SU-DHL-6 (cell line): ENCODE data around the gene EDIL3.

Experiments used
- H2AFZ ChIP-seq: fragments of 200-600 bp; sonication (generic); 2 replicates; pipeline ENCODE4 v1.6.1; 2014; ENCODE audit warnings: low read depth, mild to moderate bottlenecking, moderate library complexity, mixed read lengths, antibody characterized with exemption, low read length; ENCODE audit not compliant: severe bottlenecking
- H3F3A ChIP-seq: fragments of 200-600 bp; shearing (Covaris generic); 2 replicates; pipeline ENCODE4 v1.6.0; 2016; ENCODE audit warnings: antibody characterized with exemption, mild to moderate bottlenecking; ENCODE audit not compliant: insufficient read depth
- H3K27ac ChIP-seq: fragments of 200-600 bp; sonication (generic); 2 replicates; pipeline ENCODE4 v1.5.1; 2016; ENCODE audit warnings: low read depth, mild to moderate bottlenecking, low read length, moderate library complexity, mixed read lengths
- H3K27me3 ChIP-seq: fragments of 200-600 bp; sonication (generic), shearing (Covaris generic); 2 replicates; pipeline ENCODE4 v1.6.0; 2014; ENCODE audit warnings: mild to moderate bottlenecking, low read length
- H3K36me3 ChIP-seq: fragments of 200-600 bp; sonication (generic); 2 replicates; pipeline ENCODE4 v1.6.1; 2014; ENCODE audit warnings: mild to moderate bottlenecking, low read length, mixed read lengths
- H3K4me2 ChIP-seq: fragments of 300-600, 200-600 bp; shearing (Covaris generic), sonication (generic); 2 replicates; pipeline ENCODE4 v1.6.0; 2014; ENCODE audit warnings: low read length, low read depth, mild to moderate bottlenecking; ENCODE audit not compliant: poor library complexity, severe bottlenecking
- H3K4me3 ChIP-seq: fragments of 200-600 bp; sonication (generic); 2 replicates; pipeline ENCODE4 v1.5.1; 2014; ENCODE audit warnings: antibody characterized with exemption, low read length, mild to moderate bottlenecking, mixed read lengths; ENCODE audit not compliant: insufficient read depth, poor library complexity, severe bottlenecking
- H3K79me2 ChIP-seq: fragments of 200-600 bp; sonication (generic); 2 replicates; pipeline ENCODE4 v1.6.1; 2014; ENCODE audit warnings: mild to moderate bottlenecking, low read length, moderate library complexity; ENCODE audit not compliant: insufficient read depth
- H3K9ac ChIP-seq: fragments of 200-600 bp; sonication (generic); 2 replicates; pipeline ENCODE4 v1.7.0; 2014; ENCODE audit warnings: mild to moderate bottlenecking, low read length
- H3K9me2 ChIP-seq: fragments of 200-600 bp; sonication (generic); replicated peaks from 2 replicates; pipeline ENCODE4 v1.6.1; 2014; ENCODE audit warnings: low read length; ENCODE audit not compliant: insufficient read depth
- H3K9me3 ChIP-seq: fragments of 200-600 bp; sonication (generic); 2 replicates; pipeline ENCODE4 v1.6.1; 2014; ENCODE audit warnings: low read length, mixed read lengths; ENCODE audit not compliant: insufficient read depth
- H4K20me1 ChIP-seq: fragments of 200-600 bp; sonication (generic); 2 replicates; pipeline ENCODE4 v1.6.1; 2014; ENCODE audit warnings: low read depth, mild to moderate bottlenecking, antibody characterized with exemption, low read length, moderate library complexity, mixed read lengths
- CTCF ChIP-seq: fragments of 200-600 bp; sonication (generic); IDR thresholded peaks from one replicate; pipeline ENCODE4 v1.5.1; 2017; ENCODE audit warnings: antibody characterized with exemption, mild to moderate bottlenecking, low read length, moderate library complexity; ENCODE audit not compliant: insufficient read depth, poor library complexity, severe bottlenecking
- EZH2phosphoT487 ChIP-seq: fragments of 200-600 bp; sonication (generic), shearing (Covaris generic); conservative IDR thresholded peaks from 2 replicates; pipeline ENCODE4 v1.6.1; 2018; ENCODE audit warnings: mild to moderate bottlenecking, antibody characterized with exemption, low read length, moderate library complexity, mixed read lengths

The EDIL3 gene

GRCh38 chr5:84360056-84360455 is 24.6 kb downstream of the EDIL3 start:
- TF ChIP-seq CTCF, result no peak
- no peak for TF ChIP-seq EZH2phosphoT487
- Histone ChIP-seq H3K27me3 (no peaks in the 10 kb centered on the region), H3F3A (no peaks in the 10 kb centered on the region), H3K9me3 (no peaks in the 10 kb centered on the region), H3K4me3 (no peak overlapping the region), H4K20me1 (no peaks in the 10 kb centered on the region), H3K27ac (no peak overlapping the region), H3K9me2 (no peaks in the 10 kb centered on the region), H3K79me2 (no peaks in the 10 kb centered on the region), H3K4me2 (no peak overlapping the region), H3K36me3 (no peaks in the 10 kb centered on the region), H3K9ac (no peak overlapping the region), H2AFZ (no peak overlapping the region)

GRCh38 chr5:84354101-84354500 is 30.6 kb downstream of the EDIL3 start:
- H4K20me1 ChIP-seq, result no peaks in the 10 kb centered on the region
- no peak overlapping the region for H3K9ac ChIP-seq
- no peak for TF ChIP-seq EZH2phosphoT487
- TF ChIP-seq CTCF, result no peak
- H3K79me2 ChIP-seq, result no peaks in the 10 kb centered on the region
- no peaks in the 10 kb centered on the region for H3K9me3 ChIP-seq
- H3K4me3 ChIP-seq, result no peak overlapping the region
- H3F3A ChIP-seq, result no peaks in the 10 kb centered on the region
- H2AFZ ChIP-seq, result no peak overlapping the region
- no peak overlapping the region for H3K27ac ChIP-seq
- no peak overlapping the region for H3K4me2 ChIP-seq
- H3K36me3 ChIP-seq, result no peaks in the 10 kb centered on the region
- no peaks in the 10 kb centered on the region for H3K27me3 ChIP-seq
- H3K9me2 ChIP-seq, result no peaks in the 10 kb centered on the region

- TF ChIP-seq CTCF (no peak), EZH2phosphoT487 (no peak)
- Histone ChIP-seq H3K36me3 (no peaks in the 10 kb centered on the region), H3K27me3 (no peaks in the 10 kb centered on the region), H3K27ac (no peak overlapping the region), H4K20me1 (no peaks in the 10 kb centered on the region), H3K9ac (no peak overlapping the region), H3K9me3 (no peaks in the 10 kb centered on the region), H3K4me3 (no peak overlapping the region), H3F3A (no peaks in the 10 kb centered on the region), H3K9me2 (no peaks in the 10 kb centered on the region), H2AFZ (no peak overlapping the region), H3K4me2 (no peak overlapping the region), H3K79me2 (no peaks in the 10 kb centered on the region)
Observed at GRCh38 chr5:84344788-84345187, 39.9 kb downstream of the EDIL3 start.

GRCh38 chr5:84343171-84343570 is 41.5 kb downstream of the EDIL3 start:
- Histone ChIP-seq H3K27me3 (no peaks in the 10 kb centered on the region), H2AFZ (no peak overlapping the region), H3K79me2 (no peaks in the 10 kb centered on the region), H3K27ac (no peak overlapping the region), H3K9me2 (no peaks in the 10 kb centered on the region), H3K4me2 (no peak overlapping the region), H3K4me3 (no peak overlapping the region), H3K9ac (no peak overlapping the region), H4K20me1 (no peaks in the 10 kb centered on the region), H3K9me3 (no peaks in the 10 kb centered on the region), H3K36me3 (no peaks in the 10 kb centered on the region), H3F3A (no peaks in the 10 kb centered on the region)
- no peak for TF ChIP-seq EZH2phosphoT487
- TF ChIP-seq CTCF, result no peak
